Parathyroid adenoma (tissue), 2 donors: ENCODE measurements around the gene DGUOK.

Experiments used
- H2AFZ ChIP-seq: fragments of 300-600 bp; sonication (generic); one replicate; pipeline ENCODE4 v1.7.0; 2017; ENCODE audit warnings: antibody characterized with exemption, mild to moderate bottlenecking
- H3K27ac ChIP-seq: fragments of 300-600 bp; sonication (generic); one replicate; pipeline ENCODE4 v1.7.0; 2017
- H3K27me3 ChIP-seq: fragments of 300-600 bp; sonication (generic); one replicate; pipeline ENCODE4 v1.7.0; 2017; ENCODE audit warnings: low read length; ENCODE audit not compliant: control insufficient read depth, insufficient read depth
- H3K36me3 ChIP-seq: fragments of 300-600 bp; sonication (generic); one replicate; pipeline ENCODE4 v1.7.0; 2017; ENCODE audit warnings: low read length; ENCODE audit not compliant: control insufficient read depth, insufficient read depth
- H3K4me1 ChIP-seq: fragments of 300-600 bp; sonication (generic); one replicate; pipeline ENCODE4 v1.7.0; 2017; ENCODE audit warnings: control low read depth
- H3K4me2 ChIP-seq: fragments of 300-600 bp; sonication (generic); one replicate; pipeline ENCODE4 v1.7.0; 2017; ENCODE audit warnings: low read length
- H3K4me3 ChIP-seq: fragments of 300-600 bp; sonication (generic); one replicate; pipeline ENCODE4 v1.7.0; 2017; ENCODE audit warnings: low read depth, low read length
- H3K79me2 ChIP-seq: fragments of 300-600 bp; sonication (generic); one replicate; pipeline ENCODE4 v1.7.0; 2017; ENCODE audit warnings: control low read depth
- H3K9ac ChIP-seq: fragments of 300-600 bp; sonication (generic); one replicate; pipeline ENCODE4 v1.7.0; 2017; ENCODE audit warnings: mild to moderate bottlenecking
- H3K9me3 ChIP-seq: fragments of 300-600 bp; sonication (generic); one replicate; pipeline ENCODE4 v1.7.0; 2017; ENCODE audit warnings: low read length; ENCODE audit not compliant: control insufficient read depth
- TF ChIP-seq, protein P1 (sequence below): fragments of 300-600 bp; sonication (generic); IDR thresholded peaks from one replicate; pipeline ENCODE4 v1.7.0; 2017; ENCODE audit warnings: antibody characterized with exemption, mild to moderate bottlenecking
- donor health status: primary hyperparathyroidism.

Gene DGUOK

DNA sequence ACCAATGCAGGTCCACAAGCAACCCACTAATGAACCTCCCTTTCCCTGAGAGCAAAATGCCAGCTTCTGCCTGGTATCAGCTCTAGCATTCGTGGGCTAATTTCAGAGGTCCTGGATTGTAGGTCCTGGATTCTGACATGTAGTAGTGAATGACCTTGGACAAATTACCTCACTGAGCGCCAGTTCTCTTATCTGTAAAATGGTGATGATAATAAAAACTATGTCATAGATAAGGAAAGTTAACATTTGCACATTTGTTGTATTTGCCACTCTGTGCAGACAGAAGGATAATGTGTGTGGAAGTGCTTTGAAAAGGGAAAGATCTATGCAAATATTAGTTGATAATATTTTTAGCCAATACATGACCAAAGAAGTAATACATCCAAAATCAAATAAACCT lies 53.9 kb downstream of the DGUOK start:
- Histone ChIP-seq H3K27me3 (no peaks in the 10 kb centered on the region), H3K9ac (no peak overlapping the region), H3K9me3 (no peaks in the 10 kb centered on the region), H2AFZ (no peak overlapping the region), H3K4me3 (no peak overlapping the region), H3K27ac (no peak overlapping the region), H3K4me2 (no peak overlapping the region), H3K36me3 (no peaks in the 10 kb centered on the region), H3K4me1 (peaks cover 10% of the 10 kb centered on the region), H3K79me2 (no peaks in the 10 kb centered on the region)
- TF ChIP-seq, protein P1, sequence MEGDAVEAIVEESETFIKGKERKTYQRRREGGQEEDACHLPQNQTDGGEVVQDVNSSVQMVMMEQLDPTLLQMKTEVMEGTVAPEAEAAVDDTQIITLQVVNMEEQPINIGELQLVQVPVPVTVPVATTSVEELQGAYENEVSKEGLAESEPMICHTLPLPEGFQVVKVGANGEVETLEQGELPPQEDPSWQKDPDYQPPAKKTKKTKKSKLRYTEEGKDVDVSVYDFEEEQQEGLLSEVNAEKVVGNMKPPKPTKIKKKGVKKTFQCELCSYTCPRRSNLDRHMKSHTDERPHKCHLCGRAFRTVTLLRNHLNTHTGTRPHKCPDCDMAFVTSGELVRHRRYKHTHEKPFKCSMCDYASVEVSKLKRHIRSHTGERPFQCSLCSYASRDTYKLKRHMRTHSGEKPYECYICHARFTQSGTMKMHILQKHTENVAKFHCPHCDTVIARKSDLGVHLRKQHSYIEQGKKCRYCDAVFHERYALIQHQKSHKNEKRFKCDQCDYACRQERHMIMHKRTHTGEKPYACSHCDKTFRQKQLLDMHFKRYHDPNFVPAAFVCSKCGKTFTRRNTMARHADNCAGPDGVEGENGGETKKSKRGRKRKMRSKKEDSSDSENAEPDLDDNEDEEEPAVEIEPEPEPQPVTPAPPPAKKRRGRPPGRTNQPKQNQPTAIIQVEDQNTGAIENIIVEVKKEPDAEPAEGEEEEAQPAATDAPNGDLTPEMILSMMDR = no peak

DNA sequence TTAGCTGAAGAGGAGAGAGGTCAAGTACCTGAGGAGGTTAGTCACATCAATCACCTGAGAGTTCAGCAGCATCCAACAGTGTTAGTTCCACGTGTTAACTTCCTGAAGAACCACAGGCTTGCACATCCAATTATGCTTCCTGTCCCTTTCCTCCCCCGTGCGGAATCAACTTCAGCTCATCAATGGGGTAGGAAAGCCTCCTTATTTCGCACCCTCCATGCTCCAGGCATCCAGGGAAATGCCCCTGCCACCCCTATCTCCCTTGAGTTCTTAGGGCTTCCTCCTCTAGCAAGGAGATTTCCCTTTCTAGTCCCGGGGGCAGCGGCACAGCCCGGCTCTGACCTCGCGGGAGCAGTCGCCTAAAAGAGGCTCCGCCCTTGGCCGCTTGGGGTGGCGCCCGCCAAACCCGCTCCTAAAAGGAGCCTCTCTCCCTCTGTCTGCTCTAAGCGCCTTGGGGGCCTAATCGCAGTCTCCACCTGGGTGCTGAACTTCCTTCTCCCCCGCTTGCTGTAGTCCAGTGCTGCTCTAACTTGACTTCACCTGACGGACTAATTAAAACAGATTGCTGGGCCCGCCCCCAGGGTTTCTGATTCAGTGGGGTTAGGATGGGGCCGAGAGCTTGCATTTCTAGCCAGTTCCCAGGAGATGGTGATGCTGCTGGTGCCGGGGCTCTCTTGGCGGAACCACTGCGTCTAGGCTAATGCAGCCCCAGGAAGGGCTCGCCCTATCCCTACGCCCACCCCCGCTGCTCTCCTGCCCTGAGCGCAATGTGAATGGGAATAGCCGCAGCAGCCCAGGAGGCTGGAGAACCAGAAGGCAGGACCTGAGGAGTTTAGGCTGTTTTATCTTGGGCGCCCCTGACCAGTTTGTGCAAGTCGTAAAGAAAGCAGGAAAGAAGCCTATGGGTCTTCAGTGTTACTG lies 54.7 kb downstream of the DGUOK start:
- Histone ChIP-seq H3K36me3 (no peaks in the 10 kb centered on the region), H3K4me2 (peak overlapping the region; percentile 5), H3K4me1 (peaks cover 15% of the 10 kb centered on the region), H3K27ac (no peak overlapping the region), H3K9ac (no peak overlapping the region), H3K9me3 (no peaks in the 10 kb centered on the region), H3K27me3 (no peaks in the 10 kb centered on the region), H2AFZ (peak overlapping the region; percentile 96), H3K4me3 (no peak overlapping the region), H3K79me2 (no peaks in the 10 kb centered on the region)
- TF ChIP-seq, protein P1 = no peak

DNA sequence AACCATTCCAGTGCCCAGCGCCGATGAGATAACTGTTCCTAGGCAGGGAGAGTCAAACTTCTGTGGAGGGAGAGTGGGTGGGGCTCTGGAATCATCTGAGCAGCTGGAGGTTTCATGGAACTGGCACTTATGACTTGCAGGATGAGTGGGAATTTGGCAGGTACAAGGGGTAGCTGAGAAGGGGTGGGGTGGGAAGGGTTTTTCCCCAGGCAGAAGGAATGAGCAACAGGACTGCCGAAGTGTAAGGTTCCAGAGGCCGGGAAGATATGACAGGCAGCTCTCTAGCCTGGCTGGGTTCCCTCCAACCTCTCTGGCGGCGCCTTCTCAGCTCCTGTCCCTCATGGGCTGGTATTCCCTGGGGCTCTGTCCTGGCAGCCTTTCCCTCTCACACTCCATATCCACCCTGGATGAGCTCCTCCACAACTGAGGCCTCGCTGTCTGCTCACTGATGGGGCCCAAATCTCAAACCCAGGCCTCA lies 55.5 kb downstream of the DGUOK start:
- no peak overlapping the region for H3K4me3 ChIP-seq
- H3K79me2 ChIP-seq = no peaks in the 10 kb centered on the region
- peaks cover 21% of the 10 kb centered on the region for H3K4me1 ChIP-seq
- no peak overlapping the region for H3K27ac ChIP-seq
- H3K9ac ChIP-seq = no peak overlapping the region
- H2AFZ ChIP-seq = no peak overlapping the region
- no peaks in the 10 kb centered on the region for H3K9me3 ChIP-seq
- no peak overlapping the region for H3K4me2 ChIP-seq
- TF ChIP-seq, protein P1 = no peak
- no peaks in the 10 kb centered on the region for H3K36me3 ChIP-seq
- H3K27me3 ChIP-seq = no peaks in the 10 kb centered on the region

DNA sequence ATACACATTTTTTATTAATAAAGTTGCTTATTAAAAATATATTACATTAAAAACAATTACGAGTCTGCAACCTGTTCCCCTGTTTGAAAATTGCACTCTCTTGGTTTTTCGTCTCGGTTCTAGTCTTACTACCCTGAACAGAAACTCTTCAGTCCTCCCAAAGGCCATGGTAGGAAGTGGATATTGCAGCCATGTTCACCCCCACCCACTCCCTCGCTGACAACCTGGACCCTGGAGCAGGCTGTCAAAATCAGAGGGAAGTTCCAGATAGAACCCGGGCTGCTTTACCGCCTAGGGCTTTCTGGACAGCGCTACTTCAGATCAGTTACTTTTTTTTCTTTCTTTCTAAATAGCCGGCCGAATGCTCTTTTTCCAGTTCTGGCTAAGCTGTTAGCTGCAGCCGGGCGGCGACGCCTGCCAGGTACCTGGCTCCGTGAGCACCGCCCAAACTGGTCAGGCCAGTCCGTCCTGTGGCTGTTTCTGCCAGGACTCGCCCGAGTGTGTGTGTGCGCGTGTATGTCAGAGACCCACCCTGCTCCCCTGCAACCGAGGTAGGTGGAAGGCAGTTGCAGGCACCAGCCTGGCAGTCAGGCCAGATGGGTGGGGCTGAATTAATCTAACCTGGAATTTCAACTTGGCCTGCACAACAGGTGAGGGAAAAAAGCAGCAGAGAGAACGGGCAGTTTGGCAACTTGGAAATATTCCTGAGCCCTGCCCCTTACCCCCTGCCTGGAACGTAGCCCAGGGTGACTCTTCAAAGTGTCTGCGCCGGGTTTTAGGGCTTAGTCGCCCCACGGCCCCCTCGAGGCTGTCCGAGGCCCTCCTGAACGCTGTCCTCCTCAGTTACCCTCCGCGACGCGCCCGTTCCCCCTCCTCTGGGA lies 56.9 kb downstream of the DGUOK start:
- Histone ChIP-seq H3K4me3 (peak overlapping the region; percentile 56), H3K79me2 (peaks cover 5% of the 10 kb centered on the region), H3K27ac (peak overlapping the region; percentile 73), H3K4me2 (peak overlapping the region; percentile 73), H3K9ac (no peak overlapping the region), H3K9me3 (no peaks in the 10 kb centered on the region), H3K4me1 (peaks cover 18% of the 10 kb centered on the region), H2AFZ (peak overlapping the region; percentile 89), H3K36me3 (no peaks in the 10 kb centered on the region), H3K27me3 (no peaks in the 10 kb centered on the region)
- TF ChIP-seq, protein P1 = no peak
